ENCODE results near the gene UBE4A. TPM values are rescaled to one million over a fixed set of nuclear protein-coding genes. Genes with fewer than 3 reads are reported as not detected.

UBE4A gene
- total RNA-seq, 2 donors from 2014 or later: 44.8 to 46.9 TPM

GRCh38 chr11:118313242-118313641 is 46.2 kb upstream of the UBE4A start:
- TF ChIP-seq, protein P1, sequence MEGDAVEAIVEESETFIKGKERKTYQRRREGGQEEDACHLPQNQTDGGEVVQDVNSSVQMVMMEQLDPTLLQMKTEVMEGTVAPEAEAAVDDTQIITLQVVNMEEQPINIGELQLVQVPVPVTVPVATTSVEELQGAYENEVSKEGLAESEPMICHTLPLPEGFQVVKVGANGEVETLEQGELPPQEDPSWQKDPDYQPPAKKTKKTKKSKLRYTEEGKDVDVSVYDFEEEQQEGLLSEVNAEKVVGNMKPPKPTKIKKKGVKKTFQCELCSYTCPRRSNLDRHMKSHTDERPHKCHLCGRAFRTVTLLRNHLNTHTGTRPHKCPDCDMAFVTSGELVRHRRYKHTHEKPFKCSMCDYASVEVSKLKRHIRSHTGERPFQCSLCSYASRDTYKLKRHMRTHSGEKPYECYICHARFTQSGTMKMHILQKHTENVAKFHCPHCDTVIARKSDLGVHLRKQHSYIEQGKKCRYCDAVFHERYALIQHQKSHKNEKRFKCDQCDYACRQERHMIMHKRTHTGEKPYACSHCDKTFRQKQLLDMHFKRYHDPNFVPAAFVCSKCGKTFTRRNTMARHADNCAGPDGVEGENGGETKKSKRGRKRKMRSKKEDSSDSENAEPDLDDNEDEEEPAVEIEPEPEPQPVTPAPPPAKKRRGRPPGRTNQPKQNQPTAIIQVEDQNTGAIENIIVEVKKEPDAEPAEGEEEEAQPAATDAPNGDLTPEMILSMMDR (IDR thresholded peaks at IDR 0.05): no peak
- no peak overlapping the region for H3K27ac ChIP-seq
- no peaks in the 10 kb centered on the region for H3K9me3 ChIP-seq
- intact Hi-C loops (cut with DNase I): no loop called here
- DNase-seq: no peak
- H3K36me3 ChIP-seq: no peaks in the 10 kb centered on the region
- H3K4me3 ChIP-seq: no peak overlapping the region
- H3K4me1 ChIP-seq: peaks cover 11% of the 10 kb centered on the region
- H3K9ac ChIP-seq (ENCODE audit: low read depth in 2 of 2, low read length in 2 of 2): no peak overlapping the region
- no peaks in the 10 kb centered on the region for H3K27me3 ChIP-seq

GRCh38 chr11:118314988-118315411 is 44.4 kb upstream of the UBE4A start:
- no peak overlapping the region for H3K4me3 ChIP-seq
- intact Hi-C loops (cut with DNase I): no loop called here
- no peak for DNase-seq

DNA sequence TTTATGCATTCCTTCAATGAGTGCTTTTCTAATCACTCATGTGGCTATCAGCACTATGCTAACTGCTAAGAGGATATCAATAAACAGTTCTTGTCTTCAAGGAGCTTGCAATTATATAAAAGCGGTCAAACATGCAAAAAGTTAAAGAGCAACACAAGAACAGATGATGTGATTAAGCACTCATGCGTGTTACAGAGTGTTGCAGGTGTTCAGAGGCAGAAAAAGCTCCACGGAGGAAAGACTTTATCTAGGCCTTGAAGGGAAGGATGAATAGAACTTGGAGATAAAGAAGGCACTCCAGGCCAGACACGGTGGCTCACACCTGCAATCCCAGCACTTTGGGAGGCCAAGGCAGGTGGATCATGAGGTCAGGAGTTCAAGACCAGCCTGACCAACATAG is 41.3 kb upstream of the UBE4A start:
- peaks cover 16% of the 10 kb centered on the region for H3K4me1 ChIP-seq
- TF ChIP-seq, protein P1 (IDR thresholded peaks at IDR 0.05): no peak
- intact Hi-C loops (cut with DNase I): no loop called here

More at GRCh38 chr11:118314988-118315411, 44.4 kb upstream of the UBE4A start:
- peaks cover 11% of the 10 kb centered on the region for H3K4me1 ChIP-seq
- no peaks in the 10 kb centered on the region for H3K36me3 ChIP-seq
- no peaks in the 10 kb centered on the region for H3K27me3 ChIP-seq
- H3K9me3 ChIP-seq: no peaks in the 10 kb centered on the region
- peak overlapping the region; percentile 46 for H3K27ac ChIP-seq
- no peak overlapping the region for H3K9ac ChIP-seq (ENCODE audit: low read depth in 2 of 2, low read length in 2 of 2)
- TF ChIP-seq, protein P1 (IDR thresholded peaks at IDR 0.05): no peak

GRCh38 chr11:118318581-118319336 is 40.6 kb upstream of the UBE4A start:
- peaks cover 16% of the 10 kb centered on the region for H3K4me1 ChIP-seq
- no peaks in the 10 kb centered on the region for H3K36me3 ChIP-seq
- H3K27me3 ChIP-seq: no peaks in the 10 kb centered on the region
- DNase-seq: no peak
- no peak overlapping the region for H3K4me3 ChIP-seq
- TF ChIP-seq, protein P1 (IDR thresholded peaks at IDR 0.05): no peak
- no peak overlapping the region for H3K27ac ChIP-seq
- H3K9me3 ChIP-seq: no peaks in the 10 kb centered on the region
- intact Hi-C loops (cut with DNase I): no loop called here
- no peak overlapping the region for H3K9ac ChIP-seq (ENCODE audit: low read depth in 2 of 2, low read length in 2 of 2)

More for the DNA sequence above, 41.3 kb upstream of the UBE4A start:
- Histone ChIP-seq H3K36me3 (no peaks in the 10 kb centered on the region), H3K9me3 (no peaks in the 10 kb centered on the region), H3K4me3 (no peak overlapping the region), H3K9ac (ENCODE audit: low read depth in 2 of 2, low read length in 2 of 2) (no peak overlapping the region), H3K27me3 (no peaks in the 10 kb centered on the region), H3K27ac (no peak overlapping the region)
- DNase-seq: no peak

DNA sequence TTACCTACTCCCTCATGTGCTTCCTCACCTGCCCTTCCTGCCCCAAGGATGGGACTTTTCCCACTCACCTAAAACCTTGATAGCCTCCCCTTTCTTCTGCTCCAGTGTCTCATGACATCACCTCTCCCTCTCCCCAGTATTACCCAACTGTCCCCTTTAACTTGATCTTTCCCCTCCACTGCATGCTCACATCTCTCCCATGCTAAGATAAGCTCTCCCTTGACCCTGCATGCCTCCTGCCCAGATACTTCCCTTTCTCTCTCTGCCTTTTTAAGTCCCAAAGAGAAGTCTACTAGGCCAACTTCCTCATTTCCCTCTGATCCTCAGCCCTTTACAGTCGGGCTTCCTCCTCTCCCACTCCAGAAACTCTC is 40.1 kb upstream of the UBE4A start:
- H3K36me3 ChIP-seq: no peaks in the 10 kb centered on the region
- H3K27ac ChIP-seq: no peak overlapping the region
- intact Hi-C loops (cut with DNase I): no loop called here
- H3K9me3 ChIP-seq: no peaks in the 10 kb centered on the region
- H3K27me3 ChIP-seq: no peaks in the 10 kb centered on the region
- no peak overlapping the region for H3K4me3 ChIP-seq
- DNase-seq: no peak
- H3K9ac ChIP-seq (ENCODE audit: low read depth in 2 of 2, low read length in 2 of 2): no peak overlapping the region
- TF ChIP-seq, protein P1 (IDR thresholded peaks at IDR 0.05): no peak
- H3K4me1 ChIP-seq: peaks cover 16% of the 10 kb centered on the region

All from colonic mucosa (tissue), 4 donors.